ENCODE measurements around the gene ADAMTS8. TPM values are rescaled to one million over a fixed set of nuclear protein-coding genes. Genes with fewer than 3 reads are reported as not detected.

Gene ADAMTS8
- total and polyA plus RNA-seq, 10 donors, result 0.30 to 2.5 (median 0.73) TPM; not detected in 1

DNA sequence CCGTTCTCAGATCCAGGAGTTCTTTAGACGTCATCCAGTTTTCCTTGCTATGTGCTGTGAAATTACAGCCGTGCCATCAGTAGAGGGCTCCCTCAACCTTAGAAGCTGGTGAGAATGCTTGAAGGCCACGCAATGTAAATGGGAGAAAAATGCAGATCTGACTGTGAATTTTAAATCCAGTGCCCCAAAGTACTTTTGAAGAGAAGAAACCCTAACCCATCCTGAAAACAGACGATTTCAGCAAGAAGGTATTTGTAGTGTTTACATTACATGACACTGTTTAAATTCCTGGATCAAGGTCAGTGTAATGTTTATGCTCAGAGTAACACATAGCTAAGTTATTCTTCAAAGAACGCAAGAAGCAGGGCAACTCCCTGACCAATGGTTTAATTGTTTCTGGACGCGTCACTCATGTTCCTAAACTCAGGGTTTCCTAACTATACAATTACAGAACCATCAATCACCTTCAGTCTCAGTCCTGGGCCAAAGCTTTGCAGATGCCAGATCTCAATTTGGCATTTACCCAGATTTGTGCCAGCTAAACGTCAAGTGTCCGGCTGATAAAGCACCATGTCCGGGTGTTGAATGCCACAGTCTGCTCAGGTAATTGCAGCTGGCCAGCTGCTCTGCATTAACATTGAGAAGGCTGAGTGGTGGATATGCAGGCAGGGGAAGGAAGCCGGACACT, 38.2 kb downstream of the ADAMTS8 start:
- no peak for DNase-seq
- 55 to 64% (median 57%) methylated on average over 12 of the region's 12 CpGs for WGBS, 5 donors

DNA sequence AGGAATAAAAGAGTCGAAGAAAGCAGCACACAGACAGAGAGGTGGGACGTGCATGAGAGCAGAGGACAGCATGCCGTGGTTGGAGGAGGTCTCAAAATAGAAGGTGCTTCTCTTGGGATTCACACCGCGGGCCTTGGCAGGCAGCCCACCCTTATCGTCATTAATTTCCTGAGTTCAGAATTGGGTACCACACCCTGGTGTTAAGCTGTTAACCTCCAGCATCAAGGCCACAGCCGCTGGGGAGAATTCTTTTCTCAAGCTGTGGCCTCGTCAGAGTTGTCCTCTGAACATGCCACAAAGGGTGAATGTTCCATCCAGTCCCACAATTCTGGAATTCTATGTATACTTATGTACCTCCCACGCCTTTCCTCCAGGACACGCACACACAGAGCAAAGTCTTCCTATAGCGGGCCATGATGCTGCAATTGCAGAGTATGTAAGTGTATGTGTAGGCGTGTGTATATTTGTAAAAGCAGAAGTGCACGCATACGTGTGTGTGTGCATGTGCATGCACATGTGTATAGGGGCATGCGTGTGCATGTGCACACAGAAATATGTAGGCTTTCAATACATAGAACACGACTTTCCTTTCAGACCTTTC, 39.0 kb downstream of the ADAMTS8 start:
- peak overlapping the region in 6 of 8 donors; percentile 7 to 58 (median 16) for H3K4me3 ChIP-seq
- intact Hi-C loops (cut with DNase I; ENCODE audit: low total_unique reads), result no loop called here
- peak; percentile 77 for DNase-seq

More for the DNA sequence above, 38.2 kb downstream of the ADAMTS8 start:
- no peak overlapping the region for H3K4me3 ChIP-seq
- no peaks in the 10 kb centered on the region for H3K27me3 ChIP-seq (replicated peaks in 1 of 7)
- H3K9me3 ChIP-seq, result no peaks in the 10 kb centered on the region
- no peaks in the 10 kb centered on the region for H3K36me3 ChIP-seq
- peak overlapping the region in 3 of 8 donors; percentile 66 to 81 (median 69) for H3K27ac ChIP-seq
- intact Hi-C loops (cut with DNase I; ENCODE audit: low total_unique reads), result no loop called here
- TF ChIP-seq POLR2A (IDR thresholded peaks at IDR 0.05) (no peak), POLR2AphosphoS5 (IDR thresholded peaks at IDR 0.05) (no peak)
- TF ChIP-seq, protein P1, sequence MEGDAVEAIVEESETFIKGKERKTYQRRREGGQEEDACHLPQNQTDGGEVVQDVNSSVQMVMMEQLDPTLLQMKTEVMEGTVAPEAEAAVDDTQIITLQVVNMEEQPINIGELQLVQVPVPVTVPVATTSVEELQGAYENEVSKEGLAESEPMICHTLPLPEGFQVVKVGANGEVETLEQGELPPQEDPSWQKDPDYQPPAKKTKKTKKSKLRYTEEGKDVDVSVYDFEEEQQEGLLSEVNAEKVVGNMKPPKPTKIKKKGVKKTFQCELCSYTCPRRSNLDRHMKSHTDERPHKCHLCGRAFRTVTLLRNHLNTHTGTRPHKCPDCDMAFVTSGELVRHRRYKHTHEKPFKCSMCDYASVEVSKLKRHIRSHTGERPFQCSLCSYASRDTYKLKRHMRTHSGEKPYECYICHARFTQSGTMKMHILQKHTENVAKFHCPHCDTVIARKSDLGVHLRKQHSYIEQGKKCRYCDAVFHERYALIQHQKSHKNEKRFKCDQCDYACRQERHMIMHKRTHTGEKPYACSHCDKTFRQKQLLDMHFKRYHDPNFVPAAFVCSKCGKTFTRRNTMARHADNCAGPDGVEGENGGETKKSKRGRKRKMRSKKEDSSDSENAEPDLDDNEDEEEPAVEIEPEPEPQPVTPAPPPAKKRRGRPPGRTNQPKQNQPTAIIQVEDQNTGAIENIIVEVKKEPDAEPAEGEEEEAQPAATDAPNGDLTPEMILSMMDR (IDR thresholded peaks at IDR 0.05 in 8 of 11, conservative IDR thresholded peaks at IDR 0.05 in 3 of 11), result peak in 1 of 11 experiments; percentile 24
- H3K4me1 ChIP-seq, result peaks cover 0 to 24% (median 14%) of the 10 kb centered on the region in 6 donors

DNA sequence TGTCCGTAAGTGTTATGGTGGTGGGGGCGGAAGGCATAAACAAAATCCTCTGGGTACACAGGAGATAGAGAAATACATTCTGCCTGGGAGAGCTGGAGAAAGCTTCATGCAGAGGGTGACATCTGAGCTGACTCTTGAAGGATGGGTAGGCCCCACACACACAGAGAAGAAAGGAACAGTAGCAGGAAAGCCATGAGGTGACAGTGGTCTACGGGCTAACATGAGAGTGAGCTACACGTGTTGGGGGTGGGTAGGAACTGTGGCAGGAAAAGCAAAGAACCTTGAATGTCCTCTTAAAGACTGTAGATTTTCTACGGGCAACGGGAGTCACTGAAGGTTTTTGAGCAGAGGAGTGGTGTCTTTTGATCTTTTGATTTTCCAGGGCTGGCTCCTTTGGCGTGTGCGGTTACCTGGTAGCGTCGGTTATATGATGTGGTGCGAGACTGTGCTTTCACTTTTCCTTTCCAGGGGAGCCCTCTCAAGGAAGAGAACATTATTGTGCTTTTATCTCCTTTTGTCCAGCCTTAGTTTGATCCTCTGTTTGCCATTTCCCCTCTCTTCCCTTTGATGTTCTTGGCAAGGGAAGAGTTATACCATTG, 39.7 kb downstream of the ADAMTS8 start:
- H3K27me3 ChIP-seq (replicated peaks in 1 of 7), result no peaks in the 10 kb centered on the region
- DNase-seq, result no peak
- peak overlapping the region in 6 of 8 donors; percentile 7 to 58 (median 16) for H3K4me3 ChIP-seq
- intact Hi-C loops (cut with DNase I; ENCODE audit: low total_unique reads), result no loop called here
- WGBS, 5 donors, result 46 to 62% (median 51%) methylated on average over 11 of the region's 11 CpGs
- no peaks in the 10 kb centered on the region for H3K9me3 ChIP-seq
- peak overlapping the region in 6 of 8 donors; percentile 47 to 81 (median 63) for H3K27ac ChIP-seq
- H3K36me3 ChIP-seq, result no peaks in the 10 kb centered on the region
- TF ChIP-seq POLR2AphosphoS5 (IDR thresholded peaks at IDR 0.05), result no peak
- no peak for TF ChIP-seq POLR2A (IDR thresholded peaks at IDR 0.05)
- TF ChIP-seq, protein P1 (IDR thresholded peaks at IDR 0.05 in 8 of 11, conservative IDR thresholded peaks at IDR 0.05 in 3 of 11), result no peak
- H3K4me1 ChIP-seq, result peaks cover 0 to 24% (median 14%) of the 10 kb centered on the region in 6 donors

More for the DNA sequence above, 39.0 kb downstream of the ADAMTS8 start:
- H3K27me3 ChIP-seq (replicated peaks in 1 of 7), result no peaks in the 10 kb centered on the region
- H3K36me3 ChIP-seq, result no peaks in the 10 kb centered on the region
- no peak for TF ChIP-seq POLR2A (IDR thresholded peaks at IDR 0.05)
- TF ChIP-seq, protein P1 (IDR thresholded peaks at IDR 0.05 in 8 of 11, conservative IDR thresholded peaks at IDR 0.05 in 3 of 11), result no peak
- TF ChIP-seq POLR2AphosphoS5 (IDR thresholded peaks at IDR 0.05), result no peak
- no peaks in the 10 kb centered on the region for H3K9me3 ChIP-seq
- peaks cover 0 to 24% (median 14%) of the 10 kb centered on the region in 6 donors for H3K4me1 ChIP-seq
- peak overlapping the region in 6 of 8 donors; percentile 47 to 81 (median 63) for H3K27ac ChIP-seq
- WGBS, 5 donors, result 53 to 71% (median 56%) methylated on average over 16 of the region's 16 CpGs

DNA sequence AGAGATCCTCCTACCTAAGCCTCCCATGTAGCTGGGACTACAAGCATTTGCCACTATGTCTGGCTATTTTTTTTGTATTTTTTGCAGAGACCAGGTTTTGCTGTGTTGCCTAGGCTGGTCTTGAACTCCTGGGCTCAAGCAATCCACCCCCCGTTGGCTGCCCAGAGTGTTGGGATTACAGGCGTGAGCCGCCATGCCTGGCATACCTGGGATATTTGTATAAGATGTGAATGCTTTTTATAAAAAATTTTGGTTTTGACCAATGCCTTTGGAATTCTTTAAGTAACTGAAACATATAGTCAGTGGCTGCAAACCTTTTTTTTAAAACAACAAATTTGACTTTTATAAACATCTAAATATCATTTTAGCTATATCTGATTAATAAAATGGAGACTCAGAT, 42.4 kb downstream of the ADAMTS8 start:
- intact Hi-C loops (cut with DNase I; ENCODE audit: low total_unique reads), result no loop called here
- H3K27ac ChIP-seq, result no peak overlapping the region
- TF ChIP-seq POLR2A (IDR thresholded peaks at IDR 0.05) (no peak), POLR2AphosphoS5 (IDR thresholded peaks at IDR 0.05) (no peak)
- TF ChIP-seq, protein P1 (IDR thresholded peaks at IDR 0.05 in 8 of 11, conservative IDR thresholded peaks at IDR 0.05 in 3 of 11), result no peak
- H3K36me3 ChIP-seq, result no peaks in the 10 kb centered on the region
- no peak for DNase-seq
- no peak overlapping the region for H3K4me3 ChIP-seq
- H3K4me1 ChIP-seq, result peaks cover 0 to 24% (median 14%) of the 10 kb centered on the region in 6 donors
- H3K27me3 ChIP-seq (replicated peaks in 1 of 7), result no peaks in the 10 kb centered on the region
- no peaks in the 10 kb centered on the region for H3K9me3 ChIP-seq
- whole genome bisulfite sequencing, 5 donors, result 94 to 100% (median 97%) methylated on average over 3 of the region's 3 CpGs

All from spleen (tissue), 11 donors.